Endothelial cell of umbilical vein (primary cell): ENCODE results near the gene DIAPH1. TPM values are rescaled to one million over a fixed set of nuclear protein-coding genes. Genes with fewer than 3 reads are reported as not detected.

Experiments
- BruUV-seq: library from RNA; stranded (reverse); fragments of 400-500 nt; replicated peaks from 2 replicates; lab custom pipeline; 2021; lab: Mats Ljungman, UMichigan
- CTCF ChIA-PET: fragments of 300-600, 350-600 bp; sonication (Branson Sonifier 250); formaldehyde crosslinking; loops from one replicate; lab custom pipeline; 2021; ENCODE audit warnings: antibody characterized with exemption, inconsistent platforms; lab: Charles Lee
- POLR2A ChIA-PET: fragments of 300-600, 350-600 bp; sonication (Branson Sonifier 250); formaldehyde crosslinking; loops from one replicate; lab custom pipeline; 2021; ENCODE audit warnings: antibody characterized with exemption, inconsistent platforms; lab: Charles Lee
- DNase-seq: peaks from one replicate; pipeline ENCODE4 v3.0.0-alpha.2; 2011; ENCODE audit warnings: low read depth, low spot score
- FAIRE-seq: peaks from 2 replicates; lab custom pipeline; 2011; peaks lifted over from hg19 to GRCh38; lab: Jason Lieb, UNC
- H2AFZ ChIP-seq: 2 replicates; pipeline ENCODE4 v1.6.0; 2012; ENCODE audit warnings: low read depth, low read length, control low read depth, inconsistent platforms
- H3K27ac ChIP-seq: 2 replicates; pipeline ENCODE4 v1.5.1; 2011; ENCODE audit warnings: low read depth, mild to moderate bottlenecking, control low read depth, low read length, moderate library complexity; ENCODE audit not compliant: insufficient read depth
- H3K27me3 ChIP-seq, 2 experiments: 2 replicates each; pipeline versions ENCODE4 v1.6.0 to v1.6.1; 2011; ENCODE audit warnings: low read length in 2 of 2, mixed read lengths in 1 of 2; ENCODE audit not compliant: control insufficient read depth in 2 of 2, insufficient read depth in 2 of 2
- H3K36me3 ChIP-seq, 2 experiments: 2 replicates in 1 of 2; 3 replicates in 1 of 2; pipeline ENCODE4 v1.5.1; 2011; ENCODE audit warnings: low read length in 2 of 2, mild to moderate bottlenecking in 1 of 2, moderate library complexity in 1 of 2; ENCODE audit not compliant: control insufficient read depth in 2 of 2, insufficient read depth in 2 of 2; ENCODE audit errors: extremely low read depth in 1 of 2
- H3K4me1 ChIP-seq: 3 replicates; pipeline ENCODE4 v1.5.1; 2011; ENCODE audit warnings: mild to moderate bottlenecking, low read length; ENCODE audit not compliant: control insufficient read depth, insufficient read depth; ENCODE audit errors: extremely low read depth
- H3K4me2 ChIP-seq: 2 replicates; pipeline ENCODE4 v1.6.1; 2011; ENCODE audit warnings: low read length, control low read depth, mixed read lengths; ENCODE audit not compliant: insufficient read depth
- H3K4me3 ChIP-seq, 3 experiments: fragments of 200-600 bp in 1 of 3; sonication (generic), shearing (Covaris generic) in 1 of 3; replicated peaks in 1 of 3; 2 replicates each; pipeline ENCODE4 v1.5.1; 2011 to 2016; ENCODE audit warnings: control low read depth in 3 of 3, low read length in 3 of 3, mild to moderate bottlenecking in 2 of 3, inconsistent platforms in 1 of 3, low read depth in 1 of 3, moderate library complexity in 1 of 3; ENCODE audit not compliant: insufficient read depth in 1 of 3
- H3K79me2 ChIP-seq: 2 replicates; pipeline ENCODE4 v1.6.0; 2012; ENCODE audit warnings: low read length, inconsistent platforms; ENCODE audit not compliant: control insufficient read depth, insufficient read depth
- H3K9ac ChIP-seq: replicated peaks from 2 replicates; pipeline ENCODE3; 2011; ENCODE audit warnings: low read length, control low read depth; ENCODE audit not compliant: insufficient read depth; ENCODE audit errors: extremely low read depth
- H3K9me1 ChIP-seq: replicated peaks from 3 replicates; pipeline ENCODE4 v1.6.0; 2011; ENCODE audit warnings: mild to moderate bottlenecking, low read length; ENCODE audit not compliant: control insufficient read depth, insufficient read depth; ENCODE audit errors: extremely low read depth
- H3K9me3 ChIP-seq: replicated peaks from 2 replicates; pipeline ENCODE4 v1.5.1; 2012; ENCODE audit warnings: low read length, inconsistent platforms; ENCODE audit not compliant: control insufficient read depth, insufficient read depth
- H4K20me1 ChIP-seq: replicated peaks from 2 replicates; pipeline ENCODE3; 2011; ENCODE audit warnings: mild to moderate bottlenecking, low read length; ENCODE audit not compliant: control insufficient read depth, insufficient read depth; ENCODE audit errors: extremely low read depth
- CTCF ChIP-seq, 2 donors: IDR thresholded peaks; 1 replicate in 1 of 2; 2 replicates in 1 of 2; pipeline ENCODE4 v1.5.1; 2011; ENCODE audit warnings: low read length in 2 of 2, mild to moderate bottlenecking in 2 of 2, moderate library complexity in 2 of 2, control low read depth in 1 of 2, inconsistent platforms in 1 of 2, low read depth in 1 of 2; ENCODE audit not compliant: insufficient read depth in 1 of 2; ENCODE audit errors: extremely low read depth in 1 of 2
- EZH2 ChIP-seq: IDR thresholded peaks from 2 replicates; pipeline ENCODE4 v1.6.1; 2012; ENCODE audit warnings: borderline replicate concordance, low read depth, mild to moderate bottlenecking, moderate library complexity, low read length, inconsistent platforms; ENCODE audit not compliant: severe bottlenecking
- FOS ChIP-seq: IDR thresholded peaks from 2 replicates; pipeline ENCODE4 v1.6.1; 2011; ENCODE audit warnings: mild to moderate bottlenecking, low read length, moderate library complexity, borderline replicate concordance; ENCODE audit not compliant: insufficient read depth
- GATA2 ChIP-seq: IDR thresholded peaks from 2 replicates; pipeline ENCODE4 v1.7.0; 2011; ENCODE audit warnings: low read depth, mild to moderate bottlenecking, moderate library complexity, mixed read lengths, low read length; ENCODE audit not compliant: insufficient read length, insufficient read depth
- JUN ChIP-seq: IDR thresholded peaks from 2 replicates; pipeline ENCODE4 v1.6.1; 2011; ENCODE audit warnings: borderline replicate concordance, low read depth; ENCODE audit not compliant: insufficient read length, insufficient read depth
- MYC ChIP-seq: IDR thresholded peaks from one replicate; pipeline ENCODE4 v1.6.1; 2011; ENCODE audit warnings: mild to moderate bottlenecking, low read depth, low read length
- POLR2A ChIP-seq: IDR thresholded peaks from 2 replicates; pipeline ENCODE4 v1.6.1; 2012; ENCODE audit warnings: low read depth, mild to moderate bottlenecking, control low read depth, low read length
- POLR2AphosphoS5 ChIP-seq: IDR thresholded peaks from 2 replicates; pipeline ENCODE4 v1.6.1; 2012; ENCODE audit warnings: low read depth, mild to moderate bottlenecking, control low read depth, low read length, moderate library complexity; ENCODE audit not compliant: insufficient read depth
- dilution Hi-C: fragments of 300-500 bp; cut with MboI; formaldehyde crosslinking; loops from one replicate; pipeline ENCODE4 v1.15.0; 2019; ENCODE audit warnings: low sequenced_read_pairs; ENCODE audit not compliant: extremely low pct_ligation_motif_present
- intact Hi-C: fragments of 100-400 bp; cut with micrococcal nuclease; formaldehyde crosslinking; loops from one replicate; pipeline ENCODE4 v1.10.0; 2022
- polyA plus RNA-seq, 4 experiments: library from polyadenylated mRNA; depleted of rRNA in 3 of 4; stranded (reverse) in 3 of 4; unstranded in 1 of 4; fragments of >200 nt; gene quantifications; 2 replicates each; pipeline versions ENCODE4 v1.2.1 to v1.2.3, GENCODE V29; 2011 to 2012; ENCODE audit warnings: missing spikeins in 1 of 4
- total RNA-seq: library from RNA; stranded (reverse); gene quantifications from 2 replicates; pipeline ENCODE4 v1.2.3, GENCODE V29; 2021
- TF ChIP-seq, protein P1 (sequence below): IDR thresholded peaks from 2 replicates; pipeline ENCODE4 v1.6.1; 2011; ENCODE audit not compliant: insufficient read depth, insufficient read length

The DIAPH1 gene
- total and polyA plus RNA-seq, 2 donors (not counting 3 experiments of a cell fraction or from before 2014, with no cell fraction given), result 68.6 to 105 TPM

- no TSS peak for BruUV-seq
- Histone ChIP-seq H4K20me1 (no peaks in the 10 kb centered on the region), H3K4me2 (no peak overlapping the region), H3K36me3 (no peaks in the 10 kb centered on the region), H3K79me2 (no peaks in the 10 kb centered on the region), H3K9me3 (no peaks in the 10 kb centered on the region), H3K27me3 (peaks cover 10 to 25% of the 10 kb centered on the region in 2 experiments), H3K4me1 (no peaks in the 10 kb centered on the region), H2AFZ (no peak overlapping the region), H3K9ac (no peak overlapping the region), H3K9me1 (no peaks in the 10 kb centered on the region), H3K27ac (no peak overlapping the region), H3K4me3 (no peak overlapping the region)
- TF ChIP-seq, protein P1, sequence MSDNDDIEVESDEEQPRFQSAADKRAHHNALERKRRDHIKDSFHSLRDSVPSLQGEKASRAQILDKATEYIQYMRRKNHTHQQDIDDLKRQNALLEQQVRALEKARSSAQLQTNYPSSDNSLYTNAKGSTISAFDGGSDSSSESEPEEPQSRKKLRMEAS, result no peak
- TF ChIP-seq POLR2A (no peak), CTCF (IDR thresholded peaks at IDR 0.05; ENCODE audit: extremely low read depth in 1 of 2, insufficient read depth in 1 of 2, low read depth in 1 of 2, low read length in 2 of 2) (no peak), JUN (no peak), FOS (no peak), POLR2AphosphoS5 (no peak), EZH2 (no peak), MYC (no peak), GATA2 (no peak)
- POLR2A ChIA-PET, result no interaction called here
- CTCF ChIA-PET, result interaction anchor here (1.1 to 1.6 kb wide), 2 partner anchors 15 to 60 kb away, joined by 3 to 6 read pairs; partner anchors contain the start of genes PCDHGA12 and PCDHGC3
- intact Hi-C loops (no loop called here), dilution Hi-C loops (no loop called here)
- FAIRE-seq, result no peak
- DNase-seq, result no peak
These were observed 128.0 kb downstream of the DIAPH1 start for GRCh38 chr5:141490771-141491170.
